Fibroblast of lung (primary cell): ENCODE data around the gene GMPR. TPM values are rescaled to one million over a fixed set of nuclear protein-coding genes. Genes with fewer than 3 reads are reported as not detected.

Source experiments
- DNase-seq, 2 donors: peaks; one replicate each; pipeline versions ENCODE4 v3.0.0 to v3.0.0-alpha.2; 2010; ENCODE audit warnings: low read depth in 2 of 2
- H2AFZ ChIP-seq: 2 replicates; pipeline ENCODE4 v1.5.1; 2012; ENCODE audit warnings: low read length, control low read depth, inconsistent platforms
- H3K27ac ChIP-seq: 2 replicates; pipeline ENCODE4 v1.5.1; 2011; ENCODE audit warnings: low read length, control low read depth; ENCODE audit not compliant: insufficient read depth
- H3K27me3 ChIP-seq: 2 replicates; pipeline ENCODE4 v1.5.1; 2011; ENCODE audit warnings: mild to moderate bottlenecking, low read length; ENCODE audit not compliant: control insufficient read depth, insufficient read depth
- H3K36me3 ChIP-seq: 2 replicates; pipeline ENCODE4 v1.5.1; 2011; ENCODE audit warnings: low read length; ENCODE audit not compliant: control insufficient read depth, insufficient read depth
- H3K4me1 ChIP-seq: 2 replicates; pipeline ENCODE4 v1.5.1; 2011; ENCODE audit warnings: low read length; ENCODE audit not compliant: control insufficient read depth, insufficient read depth; ENCODE audit errors: extremely low read depth
- H3K4me2 ChIP-seq: 2 replicates; pipeline ENCODE4 v1.5.1; 2011; ENCODE audit warnings: low read length, control low read depth; ENCODE audit not compliant: insufficient read depth; ENCODE audit errors: extremely low read depth
- H3K4me3 ChIP-seq, 4 experiments: fragments of 200-600 bp in 1 of 4; sonication (generic) in 1 of 4; replicated peaks in 1 of 4; 2 replicates each; pipeline ENCODE4 v1.5.1; 2011 to 2016; ENCODE audit warnings: low read length in 4 of 4, low read depth in 3 of 4, mild to moderate bottlenecking in 3 of 4, control low read depth in 2 of 4, inconsistent platforms in 1 of 4, mixed read lengths in 1 of 4; ENCODE audit not compliant: insufficient read depth in 1 of 4; ENCODE audit errors: control extremely low read depth in 1 of 4
- H3K79me2 ChIP-seq: 2 replicates; pipeline ENCODE4 v1.5.1; 2012; ENCODE audit warnings: mild to moderate bottlenecking, low read length, inconsistent platforms; ENCODE audit not compliant: control insufficient read depth, insufficient read depth
- H3K9ac ChIP-seq: 2 replicates; pipeline ENCODE4 v1.5.1; 2011; ENCODE audit warnings: mild to moderate bottlenecking, low read length, control low read depth; ENCODE audit not compliant: insufficient read depth
- H3K9me3 ChIP-seq: 2 replicates; pipeline ENCODE4 v1.5.1; 2012; ENCODE audit warnings: low read depth, low read length; ENCODE audit not compliant: control insufficient read depth, insufficient read depth
- H4K20me1 ChIP-seq: 2 replicates; pipeline ENCODE4 v1.5.1; 2011; ENCODE audit warnings: low read length; ENCODE audit not compliant: control insufficient read depth, insufficient read depth; ENCODE audit errors: extremely low read depth
- EZH2 ChIP-seq: IDR thresholded peaks from 2 replicates; pipeline ENCODE4 v1.5.1; 2012; ENCODE audit warnings: low read length, control low read depth, mild to moderate bottlenecking; ENCODE audit errors: missing control alignments
- polyA plus RNA-seq, 2 donors: library from polyadenylated mRNA; depleted of rRNA in 1 of 2; stranded (reverse) in 1 of 2; unstranded in 1 of 2; fragments of >200 nt; gene quantifications; 2 replicates each; pipeline ENCODE4 v1.2.1, GENCODE V29; 2011 to 2012; ENCODE audit warnings: missing spikeins in 1 of 2
- total RNA-seq: library from RNA; depleted of rRNA; stranded (reverse); fragments of >200 nt; gene quantifications from 2 replicates; pipeline ENCODE4 v1.2.1, GENCODE V29; 2014
- TF ChIP-seq, protein P1 (sequence below), 2 donors: IDR thresholded peaks in 1 of 2; conservative IDR thresholded peaks in 1 of 2; 1 replicate in 1 of 2; 2 replicates in 1 of 2; pipeline ENCODE4 v1.5.1; 2011 to 2012; ENCODE audit warnings: low read length in 2 of 2, control low read depth in 1 of 2, inconsistent platforms in 1 of 2, low read depth in 1 of 2, mild to moderate bottlenecking in 1 of 2

Gene GMPR
- total and polyA plus RNA-seq, 2 donors (not counting 1 experiment from before 2014, with no cell fraction given) = 13.2 to 16.4 TPM

DNA sequence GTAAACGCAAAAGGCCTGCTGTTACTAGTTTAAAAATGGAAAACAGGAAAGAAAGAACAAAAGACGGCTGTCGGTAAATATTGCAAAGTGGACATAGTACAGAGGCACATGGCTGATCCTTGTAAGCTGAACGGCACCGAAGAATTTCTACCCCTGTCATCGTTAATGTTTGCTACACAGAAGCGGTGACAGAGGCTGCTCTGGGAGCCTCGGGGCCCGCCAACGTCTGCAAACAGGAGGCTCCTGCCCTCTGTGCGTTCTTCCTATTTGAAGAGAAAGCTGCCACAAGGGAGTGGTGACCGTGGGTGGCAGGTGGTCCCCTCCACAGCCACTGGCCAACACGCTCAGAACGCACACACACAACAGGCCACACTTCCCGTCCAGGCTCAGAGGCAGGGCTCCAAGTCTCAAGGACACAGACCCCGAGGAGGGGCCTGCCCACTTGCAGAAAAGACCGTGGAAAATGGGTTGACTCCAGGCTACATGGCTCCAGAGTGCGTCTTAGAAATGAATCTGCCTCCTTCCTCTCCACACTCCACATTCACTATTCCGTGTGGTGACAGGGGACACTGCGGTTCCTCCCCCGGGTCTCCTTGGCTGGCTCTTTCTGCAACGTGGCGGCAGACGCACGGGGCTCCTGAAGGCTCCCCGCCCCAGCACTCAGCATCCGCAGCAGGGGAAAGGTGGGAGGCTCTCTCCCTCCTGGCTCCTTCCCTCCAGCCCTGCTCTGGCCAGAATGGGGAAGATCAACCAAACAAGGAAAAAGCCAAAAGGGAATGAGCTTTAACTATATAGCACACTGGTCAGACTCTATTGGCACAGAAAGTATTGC, 64.5 kb downstream of the GMPR start:
- Histone ChIP-seq H3K9me3 (no peaks in the 10 kb centered on the region), H3K27ac (no peak overlapping the region), H3K36me3 (no peaks in the 10 kb centered on the region), H3K9ac (no peak overlapping the region), H3K4me3 (no peak overlapping the region), H3K4me1 (no peaks in the 10 kb centered on the region), H3K79me2 (no peaks in the 10 kb centered on the region), H3K27me3 (no peaks in the 10 kb centered on the region), H4K20me1 (no peaks in the 10 kb centered on the region), H3K4me2 (no peak overlapping the region), H2AFZ (no peak overlapping the region)
- DNase-seq = no peak
- no peak for TF ChIP-seq EZH2
- TF ChIP-seq, protein P1, sequence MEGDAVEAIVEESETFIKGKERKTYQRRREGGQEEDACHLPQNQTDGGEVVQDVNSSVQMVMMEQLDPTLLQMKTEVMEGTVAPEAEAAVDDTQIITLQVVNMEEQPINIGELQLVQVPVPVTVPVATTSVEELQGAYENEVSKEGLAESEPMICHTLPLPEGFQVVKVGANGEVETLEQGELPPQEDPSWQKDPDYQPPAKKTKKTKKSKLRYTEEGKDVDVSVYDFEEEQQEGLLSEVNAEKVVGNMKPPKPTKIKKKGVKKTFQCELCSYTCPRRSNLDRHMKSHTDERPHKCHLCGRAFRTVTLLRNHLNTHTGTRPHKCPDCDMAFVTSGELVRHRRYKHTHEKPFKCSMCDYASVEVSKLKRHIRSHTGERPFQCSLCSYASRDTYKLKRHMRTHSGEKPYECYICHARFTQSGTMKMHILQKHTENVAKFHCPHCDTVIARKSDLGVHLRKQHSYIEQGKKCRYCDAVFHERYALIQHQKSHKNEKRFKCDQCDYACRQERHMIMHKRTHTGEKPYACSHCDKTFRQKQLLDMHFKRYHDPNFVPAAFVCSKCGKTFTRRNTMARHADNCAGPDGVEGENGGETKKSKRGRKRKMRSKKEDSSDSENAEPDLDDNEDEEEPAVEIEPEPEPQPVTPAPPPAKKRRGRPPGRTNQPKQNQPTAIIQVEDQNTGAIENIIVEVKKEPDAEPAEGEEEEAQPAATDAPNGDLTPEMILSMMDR (conservative IDR thresholded peaks at IDR 0.05 in 1 of 2, IDR thresholded peaks at IDR 0.05 in 1 of 2; ENCODE audit: low read depth in 1 of 2, low read length in 2 of 2) = no peak

DNA sequence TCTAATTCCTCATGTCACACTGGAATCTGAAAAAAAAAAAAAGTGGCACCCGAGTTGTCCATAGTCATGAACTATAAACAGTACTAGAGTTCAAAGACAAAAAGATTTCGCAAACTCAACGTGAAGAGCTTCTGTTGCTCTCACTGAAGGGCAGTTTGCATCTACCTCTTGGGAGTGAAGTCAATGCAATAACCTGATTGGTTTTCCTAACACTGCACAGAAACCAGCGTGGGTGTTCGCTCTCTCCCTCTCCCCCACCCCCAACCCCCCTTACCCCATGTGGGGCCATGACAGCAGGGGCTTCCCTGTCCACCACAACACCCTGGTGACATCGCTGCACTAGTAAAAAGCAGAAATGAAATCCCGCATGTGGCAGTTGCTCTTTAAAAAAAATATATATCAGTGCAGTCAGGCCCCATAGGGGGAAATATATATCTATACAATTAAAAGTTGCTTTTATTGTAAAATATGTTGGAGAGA, 66.9 kb downstream of the GMPR start:
- no peaks in the 10 kb centered on the region for H3K36me3 ChIP-seq
- H2AFZ ChIP-seq = no peak overlapping the region

DNA sequence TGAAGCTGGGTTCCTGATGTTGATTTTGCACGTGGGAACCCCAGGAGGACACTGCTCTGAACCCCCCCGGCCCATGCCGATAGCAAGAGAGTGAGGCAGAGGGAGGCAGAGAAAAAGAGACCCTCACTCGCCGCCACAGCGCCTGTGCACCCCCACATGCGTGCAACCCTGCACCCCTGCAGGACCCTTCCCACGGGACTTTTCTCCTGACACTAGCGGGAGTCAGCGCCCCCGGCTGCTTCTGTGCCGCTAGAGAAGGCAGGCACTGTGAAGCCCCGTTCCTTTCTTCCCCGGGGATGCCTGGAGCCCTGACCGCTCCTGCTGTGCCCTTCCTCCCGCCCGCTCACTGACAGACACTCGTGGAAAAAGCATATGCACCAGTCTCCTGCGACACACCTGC, 67.4 kb downstream of the GMPR start:
- DNase-seq = no peak
- H3K4me3 ChIP-seq = no peak overlapping the region

More for the DNA sequence above, 66.9 kb downstream of the GMPR start:
- TF ChIP-seq EZH2 = no peak
- TF ChIP-seq, protein P1 (conservative IDR thresholded peaks at IDR 0.05 in 1 of 2, IDR thresholded peaks at IDR 0.05 in 1 of 2; ENCODE audit: low read depth in 1 of 2, low read length in 2 of 2) = no peak
- Histone ChIP-seq H3K27ac (no peak overlapping the region), H3K4me1 (no peaks in the 10 kb centered on the region), H3K79me2 (no peaks in the 10 kb centered on the region), H3K9me3 (no peaks in the 10 kb centered on the region), H3K4me2 (no peak overlapping the region), H3K27me3 (no peaks in the 10 kb centered on the region), H3K9ac (no peak overlapping the region), H3K4me3 (no peak overlapping the region), H4K20me1 (no peaks in the 10 kb centered on the region)
- DNase-seq = no peak

More for the DNA sequence above, 67.4 kb downstream of the GMPR start:
- no peaks in the 10 kb centered on the region for H3K4me1 ChIP-seq
- H4K20me1 ChIP-seq = no peaks in the 10 kb centered on the region
- H3K79me2 ChIP-seq = no peaks in the 10 kb centered on the region
- H2AFZ ChIP-seq = no peak overlapping the region
- no peak overlapping the region for H3K27ac ChIP-seq
- H3K9me3 ChIP-seq = no peaks in the 10 kb centered on the region
- H3K36me3 ChIP-seq = no peaks in the 10 kb centered on the region
- no peak overlapping the region for H3K9ac ChIP-seq
- H3K27me3 ChIP-seq = no peaks in the 10 kb centered on the region
- no peak for TF ChIP-seq EZH2
- TF ChIP-seq, protein P1 (conservative IDR thresholded peaks at IDR 0.05 in 1 of 2, IDR thresholded peaks at IDR 0.05 in 1 of 2; ENCODE audit: low read depth in 1 of 2, low read length in 2 of 2) = no peak
- H3K4me2 ChIP-seq = no peak overlapping the region
